CD4-positive, alpha-beta T cell treated with Interleukin-2 at 100 ng/mL for 4 hours (primary cell): ENCODE data around the gene ARF1.

Source experiments
- DNase-seq: peaks from one replicate; pipeline ENCODE4 v3.0.0-alpha.2; 2020; ENCODE audit warnings: low spot score

The ARF1 gene

DNA sequence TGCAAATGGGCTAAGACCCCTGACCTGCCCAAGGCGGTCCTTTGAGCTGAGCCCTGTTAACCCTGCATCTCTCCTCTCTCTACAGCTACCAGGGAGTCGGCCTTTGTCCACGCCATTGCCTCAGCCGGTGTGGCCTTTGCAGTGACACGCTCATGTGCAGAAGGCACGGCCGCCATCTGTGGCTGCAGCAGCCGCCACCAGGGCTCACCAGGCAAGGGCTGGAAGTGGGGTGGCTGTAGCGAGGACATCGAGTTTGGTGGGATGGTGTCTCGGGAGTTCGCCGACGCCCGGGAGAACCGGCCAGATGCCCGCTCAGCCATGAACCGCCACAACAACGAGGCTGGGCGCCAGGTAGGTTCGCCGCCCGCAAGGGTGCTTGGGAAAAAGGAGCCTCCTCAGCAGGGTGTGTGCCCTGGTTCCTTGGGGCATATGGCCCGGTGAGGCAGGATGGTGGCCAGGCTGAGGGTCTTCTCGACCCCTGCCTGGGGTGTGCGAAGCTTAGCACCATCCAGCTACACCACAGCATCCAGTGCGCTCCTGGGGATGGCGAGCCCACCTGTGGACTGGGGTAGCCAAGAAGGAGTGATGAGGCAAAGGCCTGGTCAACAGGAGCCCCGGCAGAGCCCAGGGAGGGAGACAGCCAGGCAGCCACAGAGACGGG lies 31.8 kb upstream of the ARF1 start:
- DNase-seq = no peak

DNA sequence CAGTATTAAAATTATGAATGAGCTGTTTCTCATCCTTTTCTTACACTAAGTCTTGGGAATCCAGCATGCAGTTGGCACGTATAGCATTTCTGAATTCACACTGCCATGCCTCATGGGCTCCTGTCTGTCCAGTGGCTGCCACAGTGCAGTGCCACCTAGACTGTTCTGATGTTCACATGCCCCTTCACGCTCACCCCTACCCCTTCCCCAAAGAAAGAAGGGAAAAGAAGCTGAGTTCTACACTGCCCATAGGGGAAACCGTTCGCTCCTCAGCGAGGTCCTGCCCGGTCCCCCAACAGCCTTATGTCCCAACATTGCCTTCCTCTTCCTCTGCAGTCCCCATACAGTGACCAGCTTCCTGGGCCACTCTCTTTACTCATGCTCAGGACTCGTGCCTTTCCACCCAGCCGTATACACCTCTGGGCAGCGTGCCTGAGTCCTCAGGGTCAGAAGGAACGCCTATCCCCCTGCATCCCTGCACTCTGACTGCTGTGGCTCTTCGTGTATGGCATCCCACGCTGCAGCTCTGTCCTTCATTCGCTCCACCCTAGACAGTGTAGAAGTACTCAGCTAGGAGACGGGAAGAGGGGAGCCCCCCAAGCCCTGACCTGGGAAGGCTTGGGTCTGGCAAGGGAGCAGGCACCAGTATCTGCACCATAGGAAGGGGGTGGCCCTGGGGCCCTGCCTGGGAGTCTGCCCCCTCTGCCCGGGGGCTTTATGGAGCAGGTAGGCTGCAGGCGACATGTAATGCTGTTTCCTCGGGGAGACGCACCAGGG lies 24.1 kb upstream of the ARF1 start:
- no peak for DNase-seq

DNA sequence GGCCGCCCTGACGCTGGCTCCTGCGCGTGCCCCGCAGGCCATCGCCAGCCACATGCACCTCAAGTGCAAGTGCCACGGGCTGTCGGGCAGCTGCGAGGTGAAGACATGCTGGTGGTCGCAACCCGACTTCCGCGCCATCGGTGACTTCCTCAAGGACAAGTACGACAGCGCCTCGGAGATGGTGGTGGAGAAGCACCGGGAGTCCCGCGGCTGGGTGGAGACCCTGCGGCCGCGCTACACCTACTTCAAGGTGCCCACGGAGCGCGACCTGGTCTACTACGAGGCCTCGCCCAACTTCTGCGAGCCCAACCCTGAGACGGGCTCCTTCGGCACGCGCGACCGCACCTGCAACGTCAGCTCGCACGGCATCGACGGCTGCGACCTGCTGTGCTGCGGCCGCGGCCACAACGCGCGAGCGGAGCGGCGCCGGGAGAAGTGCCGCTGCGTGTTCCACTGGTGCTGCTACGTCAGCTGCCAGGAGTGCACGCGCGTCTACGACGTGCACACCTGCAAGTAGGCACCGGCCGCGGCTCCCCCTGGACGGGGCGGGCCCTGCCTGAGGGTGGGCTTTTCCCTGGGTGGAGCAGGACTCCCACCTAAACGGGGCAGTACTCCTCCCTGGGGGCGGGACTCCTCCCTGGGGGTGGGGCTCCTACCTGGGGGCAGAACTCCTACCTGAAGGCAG lies 23.4 kb upstream of the ARF1 start:
- DNase-seq = peak; percentile 46

DNA sequence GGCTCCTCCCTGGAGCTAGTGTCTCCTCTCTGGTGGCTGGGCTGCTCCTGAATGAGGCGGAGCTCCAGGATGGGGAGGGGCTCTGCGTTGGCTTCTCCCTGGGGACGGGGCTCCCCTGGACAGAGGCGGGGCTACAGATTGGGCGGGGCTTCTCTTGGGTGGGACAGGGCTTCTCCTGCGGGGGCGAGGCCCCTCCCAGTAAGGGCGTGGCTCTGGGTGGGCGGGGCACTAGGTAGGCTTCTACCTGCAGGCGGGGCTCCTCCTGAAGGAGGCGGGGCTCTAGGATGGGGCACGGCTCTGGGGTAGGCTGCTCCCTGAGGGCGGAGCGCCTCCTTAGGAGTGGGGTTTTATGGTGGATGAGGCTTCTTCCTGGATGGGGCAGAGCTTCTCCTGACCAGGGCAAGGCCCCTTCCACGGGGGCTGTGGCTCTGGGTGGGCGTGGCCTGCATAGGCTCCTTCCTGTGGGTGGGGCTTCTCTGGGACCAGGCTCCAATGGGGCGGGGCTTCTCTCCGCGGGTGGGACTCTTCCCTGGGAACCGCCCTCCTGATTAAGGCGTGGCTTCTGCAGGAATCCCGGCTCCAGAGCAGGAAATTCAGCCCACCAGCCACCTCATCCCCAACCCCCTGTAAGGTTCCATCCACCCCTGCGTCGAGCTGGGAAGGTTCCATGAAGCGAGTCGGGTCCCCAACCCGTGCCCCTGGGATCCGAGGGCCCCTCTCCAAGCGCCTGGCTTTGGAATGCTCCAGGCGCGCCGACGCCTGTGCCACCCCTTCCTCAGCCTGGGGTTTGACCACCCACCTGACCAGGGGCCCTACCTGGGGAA lies 22.7 kb upstream of the ARF1 start:
- DNase-seq = peak; percentile 78

DNA sequence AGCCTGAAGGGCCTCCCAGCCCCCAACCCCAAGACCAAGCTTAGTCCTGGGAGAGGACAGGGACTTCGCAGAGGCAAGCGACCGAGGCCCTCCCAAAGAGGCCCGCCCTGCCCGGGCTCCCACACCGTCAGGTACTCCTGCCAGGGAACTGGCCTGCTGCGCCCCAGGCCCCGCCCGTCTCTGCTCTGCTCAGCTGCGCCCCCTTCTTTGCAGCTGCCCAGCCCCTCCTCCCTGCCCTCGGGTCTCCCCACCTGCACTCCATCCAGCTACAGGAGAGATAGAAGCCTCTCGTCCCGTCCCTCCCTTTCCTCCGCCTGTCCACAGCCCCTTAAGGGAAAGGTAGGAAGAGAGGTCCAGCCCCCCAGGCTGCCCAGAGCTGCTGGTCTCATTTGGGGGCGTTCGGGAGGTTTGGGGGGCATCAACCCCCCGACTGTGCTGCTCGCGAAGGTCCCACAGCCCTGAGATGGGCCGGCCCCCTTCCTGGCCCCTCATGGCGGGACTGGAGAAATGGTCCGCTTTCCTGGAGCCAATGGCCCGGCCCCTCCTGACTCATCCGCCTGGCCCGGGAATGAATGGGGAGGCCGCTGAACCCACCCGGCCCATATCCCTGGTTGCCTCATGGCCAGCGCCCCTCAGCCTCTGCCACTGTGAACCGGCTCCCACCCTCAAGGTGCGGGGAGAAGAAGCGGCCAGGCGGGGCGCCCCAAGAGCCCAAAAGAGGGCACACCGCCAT lies 21.9 kb upstream of the ARF1 start:
- DNase-seq = no peak

DNA sequence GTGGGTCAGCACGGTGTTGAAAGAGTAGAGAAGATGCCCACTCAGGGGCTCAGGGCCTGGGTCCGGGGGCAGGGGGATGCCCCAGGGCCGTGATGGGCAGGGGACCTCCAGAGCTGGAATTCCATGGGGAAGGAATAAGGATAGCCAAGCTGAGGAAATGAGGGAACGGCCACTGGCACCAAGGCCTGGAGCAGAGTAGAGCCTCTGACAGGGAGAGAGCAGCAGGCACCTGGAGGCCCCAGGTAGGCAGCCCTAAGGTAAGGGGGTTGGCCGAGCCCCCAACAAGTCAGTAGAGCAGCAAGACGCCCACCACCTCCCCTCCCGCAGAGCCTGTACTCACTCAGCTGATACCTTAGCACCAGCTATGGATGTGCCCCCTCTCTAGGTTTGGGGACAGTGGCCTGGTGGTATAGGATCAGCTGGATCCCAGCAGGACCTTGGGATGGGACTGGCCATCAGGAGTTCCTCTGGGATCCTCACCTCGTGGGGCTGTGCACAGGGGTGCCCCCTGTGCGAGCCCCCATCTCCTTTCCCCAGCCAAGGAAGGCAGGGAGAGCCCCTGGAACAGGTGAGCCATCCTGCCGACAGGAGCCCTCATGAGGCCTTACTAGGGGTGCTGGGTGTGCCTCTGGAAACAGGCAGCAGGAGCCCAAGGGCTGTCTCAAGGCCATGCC lies 21.0 kb upstream of the ARF1 start:
- no peak for DNase-seq

DNA sequence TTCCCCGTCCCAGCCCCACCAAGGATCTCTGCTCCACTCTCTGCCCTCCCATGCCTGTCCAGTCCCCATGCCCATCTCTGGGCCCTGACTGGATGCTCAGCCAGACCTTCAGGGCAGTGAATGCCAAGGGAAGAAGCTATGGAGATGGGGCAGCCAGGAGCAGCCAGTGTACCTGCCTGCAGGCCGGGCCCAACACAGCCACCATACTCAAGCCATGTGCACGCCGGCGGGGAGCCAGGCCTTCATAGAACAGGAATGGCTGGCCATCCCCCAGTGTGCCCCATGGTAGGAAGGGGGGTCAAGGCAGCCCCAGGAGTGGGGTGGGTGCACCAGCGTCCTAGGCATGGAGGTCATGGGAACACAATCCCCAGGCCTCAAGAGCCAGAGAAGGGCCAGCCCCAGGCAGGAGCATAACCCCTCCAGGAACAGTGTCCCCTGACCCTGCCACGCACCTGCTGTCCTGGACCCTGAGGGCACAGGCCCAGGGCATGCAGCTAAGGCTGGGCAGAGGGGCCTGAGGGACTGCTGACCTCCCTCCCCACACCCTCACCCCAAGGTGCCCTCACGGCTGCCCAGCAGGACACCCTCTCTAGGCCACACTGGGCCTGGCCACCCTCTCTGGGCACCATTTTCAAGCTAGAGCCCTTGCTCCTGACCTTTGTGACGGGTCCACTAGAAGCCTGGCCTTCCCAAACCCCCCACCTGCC lies 20.3 kb upstream of the ARF1 start:
- no peak for DNase-seq

DNA sequence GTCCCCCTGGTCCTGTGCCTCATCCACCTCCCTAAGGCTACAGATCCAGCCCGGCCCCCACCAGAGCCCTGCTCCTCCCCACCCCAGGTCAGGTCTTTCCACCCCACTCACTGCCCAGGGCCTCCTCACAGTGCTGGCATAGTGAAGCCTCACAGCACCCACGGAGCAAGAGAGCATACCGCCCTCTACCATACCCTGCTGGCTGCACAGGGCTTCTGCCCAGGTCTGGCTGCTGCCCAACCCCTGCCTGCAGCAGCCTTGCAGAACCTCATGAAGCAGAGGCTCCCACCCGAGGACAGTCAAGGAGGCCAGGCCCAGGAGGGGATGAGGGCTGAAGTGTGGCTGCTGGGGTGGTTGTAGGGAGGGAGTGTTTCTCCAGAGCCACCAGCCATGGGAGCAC lies 19.7 kb upstream of the ARF1 start:
- no peak for DNase-seq

DNA sequence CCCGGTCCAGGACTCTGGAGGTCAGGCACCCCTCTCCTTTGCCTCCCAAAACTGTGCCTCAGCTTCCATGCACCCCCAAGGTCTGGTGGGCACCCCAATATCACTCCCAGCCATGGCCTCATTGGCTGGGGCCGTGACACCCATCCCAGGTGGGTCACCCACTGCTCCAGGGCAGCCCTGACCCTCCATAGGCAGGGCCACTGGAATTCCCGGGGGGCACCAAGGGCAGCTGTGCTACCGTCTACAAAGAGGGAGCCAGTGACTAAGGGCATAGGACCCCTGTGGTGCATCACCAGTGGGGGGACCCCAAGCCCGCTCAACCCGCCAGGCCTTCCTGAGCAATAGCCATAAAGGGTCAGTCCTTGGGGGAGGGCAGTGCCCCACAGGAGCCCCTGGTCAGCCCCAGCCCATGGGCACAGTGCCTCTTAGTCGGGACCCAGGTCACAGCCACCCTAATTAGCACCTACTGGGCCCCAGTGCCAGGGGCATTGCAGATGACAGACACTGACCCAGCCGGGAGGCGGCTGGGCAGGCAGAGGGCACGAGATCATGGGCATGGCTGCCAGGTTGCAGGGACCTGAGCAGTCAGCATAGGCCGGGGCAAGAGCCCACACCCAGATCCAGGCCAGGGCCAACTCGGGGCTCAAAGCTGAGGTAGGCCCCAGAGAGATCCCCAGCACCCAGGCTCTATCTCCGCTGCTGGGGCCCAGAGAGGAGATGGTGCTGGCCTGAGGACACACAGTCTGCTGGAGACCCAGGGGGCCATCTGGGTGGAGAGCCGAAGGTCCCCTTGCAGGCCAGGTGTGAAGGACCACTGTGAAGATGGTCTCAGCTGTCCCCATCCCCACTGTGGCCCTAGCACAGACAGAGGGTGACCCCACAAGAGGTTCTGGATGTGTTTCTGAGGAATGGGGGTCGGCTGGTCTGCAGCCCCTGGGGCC lies 19.0 kb upstream of the ARF1 start:
- no peak for DNase-seq

DNA sequence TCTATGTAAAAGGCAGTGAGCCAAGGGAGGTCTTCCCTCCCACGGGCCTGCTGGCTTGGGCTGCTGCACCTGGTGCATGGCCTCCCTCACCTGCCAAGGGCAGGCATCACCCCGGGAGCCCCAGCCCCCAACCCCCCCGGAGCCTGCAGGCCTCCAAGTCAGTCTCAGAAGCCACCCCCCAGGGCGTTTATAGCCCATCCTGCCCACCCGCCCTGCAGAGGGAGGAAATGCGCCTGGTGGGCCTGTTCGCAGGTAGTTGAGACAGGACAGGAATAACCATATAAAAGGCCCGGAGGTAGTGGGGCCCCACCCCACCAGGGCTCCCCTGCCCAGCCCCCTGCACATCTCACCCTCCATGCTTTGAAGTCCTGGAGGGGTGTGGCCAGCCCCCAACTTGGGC lies 18.2 kb upstream of the ARF1 start:
- no peak for DNase-seq

DNA sequence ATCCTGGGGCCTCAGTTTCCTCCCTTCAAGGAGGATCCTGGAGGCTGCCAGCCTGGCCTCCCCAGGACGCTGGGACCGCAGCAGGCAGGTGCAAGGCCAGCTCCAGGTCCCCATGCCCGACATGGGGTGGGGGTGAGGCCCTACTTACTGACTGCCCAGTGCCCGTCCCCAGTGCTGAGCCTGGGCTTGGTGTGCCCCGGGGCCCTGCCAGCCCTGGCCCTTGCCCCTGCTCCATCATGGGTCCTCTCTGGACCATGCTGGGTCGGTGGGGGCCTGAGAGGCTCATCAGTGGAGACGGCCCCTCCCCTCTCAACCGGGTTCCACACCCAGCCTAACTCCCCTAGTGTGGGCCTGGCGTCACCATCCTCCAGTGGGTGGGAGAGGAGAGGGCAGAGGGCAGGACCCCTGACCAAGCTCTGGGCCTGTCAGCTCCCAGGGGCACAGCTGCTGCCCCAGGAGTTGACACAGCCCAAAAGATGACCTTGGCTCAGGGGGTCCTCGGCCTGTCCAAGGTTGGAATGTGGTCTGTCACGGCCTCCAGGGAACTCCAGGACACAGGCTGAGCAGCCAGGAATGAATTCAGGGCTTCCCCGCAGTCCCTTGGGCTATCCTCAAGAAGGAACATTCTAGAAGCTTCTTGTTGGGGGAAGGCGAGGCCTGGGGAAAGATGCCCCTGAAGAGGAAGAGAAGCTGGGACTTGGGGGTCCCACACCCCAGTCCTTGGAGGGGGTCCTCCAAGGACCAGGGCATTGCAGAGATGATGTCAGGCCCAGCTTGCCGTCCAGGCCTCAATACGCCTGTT lies 17.6 kb upstream of the ARF1 start:
- no peak for DNase-seq

DNA sequence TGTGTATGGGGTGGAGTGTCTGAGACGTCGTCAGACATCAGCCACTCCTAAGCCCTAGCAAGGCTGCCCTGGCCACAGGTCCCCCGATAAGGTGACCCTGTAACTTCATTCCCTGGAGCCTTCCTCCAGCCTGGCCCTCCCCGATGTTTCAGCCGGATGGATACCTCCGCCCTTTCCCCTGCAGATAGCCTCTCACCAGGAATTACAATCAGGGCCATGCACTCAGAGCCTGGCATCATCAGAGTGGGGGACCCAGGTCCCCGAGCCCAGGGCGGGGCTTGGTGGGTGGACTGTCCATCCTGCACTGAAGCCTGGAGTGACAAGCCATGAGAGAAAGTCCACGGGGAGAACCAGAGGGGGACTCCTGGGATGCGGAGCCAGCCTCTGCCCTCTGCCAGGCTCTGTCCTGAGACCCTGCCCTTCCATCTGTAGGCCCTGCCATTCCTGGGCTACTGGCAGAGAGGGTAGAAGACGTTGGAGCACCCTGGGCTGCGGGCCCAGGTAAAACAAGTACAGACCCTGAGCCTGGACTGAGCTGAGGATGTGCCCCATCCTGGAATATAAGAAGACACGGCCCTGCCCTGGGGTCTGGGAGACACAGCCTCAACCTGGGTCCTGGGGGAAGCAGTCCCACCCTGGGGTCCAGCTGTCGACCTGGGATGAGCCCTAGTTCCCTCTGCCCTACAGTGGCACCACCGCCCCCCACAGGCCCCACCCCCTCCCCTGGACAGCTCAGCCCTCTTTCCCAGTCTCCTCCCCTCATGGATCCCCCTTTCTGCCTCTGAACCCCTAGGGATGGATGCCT lies 16.8 kb upstream of the ARF1 start:
- no peak for DNase-seq

DNA sequence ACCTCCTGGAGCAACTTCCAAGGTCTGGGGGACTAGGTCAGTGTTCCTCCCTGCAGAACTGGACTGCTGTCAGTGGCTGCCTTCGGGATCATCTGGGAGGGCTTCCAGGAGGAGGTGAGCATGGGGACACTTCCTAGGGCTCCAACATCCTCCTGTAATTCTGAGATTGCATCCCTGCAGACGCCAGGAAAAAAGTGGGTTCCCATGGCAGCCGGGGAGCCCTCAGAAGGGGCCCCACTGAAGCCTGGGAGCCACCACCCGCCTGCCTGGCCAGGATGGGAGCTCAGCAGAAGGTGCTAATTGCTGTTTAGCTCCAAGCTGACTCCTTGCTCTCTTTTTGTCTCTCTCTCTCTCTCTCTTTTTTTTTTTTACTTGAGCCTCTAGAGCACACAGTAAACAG lies 16.1 kb upstream of the ARF1 start:
- no peak for DNase-seq

DNA sequence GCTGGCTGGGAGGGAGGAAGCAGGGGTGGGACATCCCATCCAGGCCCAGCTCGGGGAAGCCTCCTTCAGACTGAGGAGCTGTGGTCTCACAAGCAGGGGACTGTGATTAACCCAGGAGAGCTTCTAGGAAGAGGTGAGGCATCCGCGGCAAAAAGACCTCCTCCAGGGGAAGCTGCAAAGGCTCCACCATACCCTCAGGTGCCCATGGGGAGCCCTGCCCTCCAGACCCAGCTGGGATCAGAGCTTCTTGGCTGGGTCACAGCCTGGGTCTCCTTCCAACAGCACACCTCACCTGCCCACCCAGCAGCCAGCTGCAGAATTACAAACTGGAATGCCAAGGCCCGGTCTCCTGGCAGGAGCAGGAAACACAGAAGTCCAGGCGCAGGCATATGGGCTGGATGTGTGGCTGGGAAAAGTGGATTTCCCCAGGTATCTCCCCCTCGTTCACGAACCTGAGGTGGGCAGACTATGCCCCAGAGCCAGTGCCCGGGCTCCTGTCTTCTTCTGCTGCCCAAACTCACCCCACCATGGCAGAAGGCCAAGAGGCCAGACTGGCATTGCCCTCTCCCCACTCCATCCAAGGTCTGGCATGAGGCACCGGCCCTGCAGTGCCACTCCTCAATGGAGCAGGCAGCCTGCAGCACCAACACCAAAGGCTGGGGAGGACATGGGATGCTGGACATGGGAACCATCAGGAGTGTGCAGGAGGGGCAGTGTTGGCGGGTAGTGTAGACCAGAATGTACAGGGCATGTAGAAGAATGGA lies 15.4 kb upstream of the ARF1 start:
- no peak for DNase-seq

DNA sequence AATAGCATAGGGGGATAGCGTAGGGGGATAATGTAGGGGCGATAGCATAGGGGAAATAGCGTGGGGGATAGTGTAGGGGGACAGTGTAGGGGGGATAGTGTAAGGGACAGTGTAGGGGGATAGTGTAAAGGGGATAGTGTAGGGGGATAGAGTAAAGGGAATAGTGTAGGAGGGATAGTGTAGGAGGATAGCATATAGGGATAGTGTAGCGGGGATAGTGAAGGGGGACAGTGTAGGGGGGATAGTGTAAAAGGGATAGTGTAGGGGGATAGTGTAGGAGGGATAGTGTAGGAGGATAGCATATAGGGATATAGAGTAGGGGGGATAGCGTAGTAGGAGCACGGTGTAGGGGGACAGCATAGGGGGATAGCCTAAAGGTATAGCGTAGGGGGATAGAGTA lies 14.1 kb upstream of the ARF1 start:
- no peak for DNase-seq

DNA sequence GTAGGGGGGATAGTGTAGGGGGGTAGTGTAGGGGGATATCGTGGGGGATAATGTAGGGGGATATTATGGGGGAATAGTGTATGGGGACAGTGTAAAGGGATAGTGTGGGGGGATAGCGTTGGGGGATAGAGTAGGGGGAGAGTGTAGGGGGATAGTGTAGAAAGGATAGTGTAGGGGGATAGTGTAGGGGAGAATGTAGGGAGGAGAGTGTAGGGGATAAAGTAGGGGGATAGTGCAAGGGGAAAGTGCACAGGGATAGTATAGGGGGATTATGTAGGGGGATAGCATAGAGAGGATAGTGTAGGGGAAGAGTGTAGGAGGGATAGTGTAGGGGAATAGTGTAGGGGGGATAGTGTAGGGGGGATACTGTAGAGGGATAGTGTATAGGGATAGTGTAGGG lies 12.3 kb upstream of the ARF1 start:
- DNase-seq = no peak

DNA sequence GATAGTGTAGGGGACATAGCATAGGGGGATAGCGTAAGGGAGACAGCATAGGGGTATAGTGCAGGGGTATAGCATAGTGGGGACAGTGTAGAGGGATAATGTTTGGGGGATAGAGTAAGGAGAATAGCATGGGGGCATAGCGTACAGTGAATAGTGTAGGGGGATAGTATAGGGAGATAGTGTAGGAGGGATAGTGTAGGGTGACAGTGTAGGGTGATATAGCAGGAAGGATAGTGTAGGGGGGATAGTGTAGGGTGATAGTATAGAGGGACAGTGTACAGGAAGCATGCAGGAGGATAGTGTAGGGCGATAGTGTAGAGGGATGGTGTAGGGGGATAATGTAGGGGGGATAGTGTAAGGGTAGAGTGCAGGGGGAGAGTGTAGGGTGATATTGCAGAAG lies 11.7 kb upstream of the ARF1 start:
- DNase-seq = no peak
